LNCAP (cell line): ENCODE data around the gene GRHL3.

Source experiments
- TF ChIP-seq, protein P1 (sequence below): fragments of 450-650 bp; IDR thresholded peaks from 2 replicates; pipeline ENCODE4 v1.5.1; 2017; ENCODE audit warnings: mild to moderate bottlenecking

Gene GRHL3

DNA sequence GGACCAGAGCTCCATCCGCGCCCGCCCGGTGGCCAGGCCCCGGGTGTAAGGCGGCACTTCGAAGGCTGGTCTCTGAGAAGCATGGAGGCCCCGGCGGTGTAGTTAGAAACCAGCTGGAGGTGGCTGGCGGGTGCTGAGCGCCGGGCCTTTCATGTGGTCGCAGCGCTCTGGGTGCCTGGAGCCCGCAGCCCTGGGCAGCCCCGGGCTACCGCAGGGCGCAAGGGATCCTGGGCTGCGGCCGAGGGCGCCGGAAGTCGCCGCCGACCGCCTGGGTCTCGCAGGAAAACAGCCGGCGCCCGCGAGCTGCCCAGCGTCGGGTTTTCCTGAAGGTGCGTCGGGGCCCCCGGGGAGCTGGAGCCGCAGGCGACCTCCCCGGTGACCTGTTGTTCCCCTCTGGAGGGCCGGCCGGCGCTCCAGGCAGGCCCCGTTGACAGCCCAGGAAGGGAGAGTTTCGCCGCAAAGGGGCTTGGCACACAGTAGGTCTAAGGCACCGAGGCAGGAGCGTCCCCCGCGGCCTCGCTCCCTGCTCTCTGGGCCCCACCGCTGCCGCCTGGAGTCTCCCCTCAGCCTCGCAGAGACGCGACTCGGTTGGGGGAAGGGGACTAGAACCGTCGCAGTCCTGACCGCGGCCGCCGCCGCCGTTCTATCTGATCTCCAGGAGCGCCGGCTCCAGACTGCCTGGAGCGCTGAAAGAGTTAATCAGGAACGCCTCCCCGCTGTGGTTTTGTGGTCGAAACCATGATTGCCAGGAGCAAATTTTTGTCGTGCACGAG lies 2.7 kb downstream of the GRHL3 start:
- TF ChIP-seq, protein P1, sequence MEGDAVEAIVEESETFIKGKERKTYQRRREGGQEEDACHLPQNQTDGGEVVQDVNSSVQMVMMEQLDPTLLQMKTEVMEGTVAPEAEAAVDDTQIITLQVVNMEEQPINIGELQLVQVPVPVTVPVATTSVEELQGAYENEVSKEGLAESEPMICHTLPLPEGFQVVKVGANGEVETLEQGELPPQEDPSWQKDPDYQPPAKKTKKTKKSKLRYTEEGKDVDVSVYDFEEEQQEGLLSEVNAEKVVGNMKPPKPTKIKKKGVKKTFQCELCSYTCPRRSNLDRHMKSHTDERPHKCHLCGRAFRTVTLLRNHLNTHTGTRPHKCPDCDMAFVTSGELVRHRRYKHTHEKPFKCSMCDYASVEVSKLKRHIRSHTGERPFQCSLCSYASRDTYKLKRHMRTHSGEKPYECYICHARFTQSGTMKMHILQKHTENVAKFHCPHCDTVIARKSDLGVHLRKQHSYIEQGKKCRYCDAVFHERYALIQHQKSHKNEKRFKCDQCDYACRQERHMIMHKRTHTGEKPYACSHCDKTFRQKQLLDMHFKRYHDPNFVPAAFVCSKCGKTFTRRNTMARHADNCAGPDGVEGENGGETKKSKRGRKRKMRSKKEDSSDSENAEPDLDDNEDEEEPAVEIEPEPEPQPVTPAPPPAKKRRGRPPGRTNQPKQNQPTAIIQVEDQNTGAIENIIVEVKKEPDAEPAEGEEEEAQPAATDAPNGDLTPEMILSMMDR: no peak

DNA sequence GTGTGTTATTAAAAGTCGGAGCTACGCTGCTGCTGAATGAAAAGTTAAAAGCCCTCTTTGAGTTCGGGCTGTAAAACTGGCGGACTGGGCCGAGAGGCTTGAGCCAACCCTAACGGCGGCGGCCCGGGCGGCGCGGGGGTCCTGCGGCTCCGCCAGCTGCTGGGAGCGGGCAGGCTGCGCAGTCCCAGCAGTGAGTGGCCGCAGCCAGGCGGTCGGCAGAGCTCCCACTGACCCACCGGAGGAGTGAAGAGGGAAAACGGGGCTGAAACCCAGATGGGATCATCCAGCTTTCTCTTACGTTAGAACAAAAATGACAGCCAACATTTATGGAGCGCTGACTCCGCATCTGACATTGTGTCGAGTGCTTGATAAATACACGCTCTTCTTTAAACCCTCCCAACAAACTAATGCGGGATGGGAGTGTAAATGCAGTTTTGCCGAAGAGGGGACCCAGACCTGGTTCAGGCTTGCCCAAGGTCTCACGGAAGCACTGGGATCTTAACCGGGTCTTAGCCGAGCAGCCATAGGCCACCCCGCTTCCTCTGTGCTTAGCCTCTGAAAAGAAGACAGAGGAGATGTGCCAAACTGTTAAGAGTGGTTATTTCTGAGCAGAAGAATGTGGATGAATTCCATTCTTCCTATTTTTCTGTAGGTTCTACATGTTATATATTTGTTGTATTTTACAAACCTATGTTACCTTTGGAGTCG lies 3.5 kb downstream of the GRHL3 start:
- TF ChIP-seq, protein P1: no peak

DNA sequence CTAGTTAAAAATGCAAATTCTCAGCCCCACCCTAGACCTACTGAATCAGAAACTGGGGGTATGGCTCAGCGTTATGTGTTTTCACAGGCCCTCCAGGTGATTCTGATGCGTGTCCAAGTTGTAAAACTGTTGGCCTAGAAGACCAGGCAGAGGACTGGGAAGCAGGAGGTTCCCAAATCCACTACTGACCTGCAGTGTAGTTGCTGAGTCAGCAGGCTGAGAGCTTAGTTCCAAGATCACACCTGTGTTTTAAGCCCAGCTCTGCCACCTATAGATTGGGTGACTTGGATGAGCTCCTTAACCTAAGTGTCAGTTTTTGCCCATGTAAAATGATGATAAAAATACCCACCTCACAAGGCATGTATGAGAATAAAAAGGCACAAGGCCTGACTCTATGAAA lies 4.1 kb downstream of the GRHL3 start:
- TF ChIP-seq, protein P1: no peak

DNA sequence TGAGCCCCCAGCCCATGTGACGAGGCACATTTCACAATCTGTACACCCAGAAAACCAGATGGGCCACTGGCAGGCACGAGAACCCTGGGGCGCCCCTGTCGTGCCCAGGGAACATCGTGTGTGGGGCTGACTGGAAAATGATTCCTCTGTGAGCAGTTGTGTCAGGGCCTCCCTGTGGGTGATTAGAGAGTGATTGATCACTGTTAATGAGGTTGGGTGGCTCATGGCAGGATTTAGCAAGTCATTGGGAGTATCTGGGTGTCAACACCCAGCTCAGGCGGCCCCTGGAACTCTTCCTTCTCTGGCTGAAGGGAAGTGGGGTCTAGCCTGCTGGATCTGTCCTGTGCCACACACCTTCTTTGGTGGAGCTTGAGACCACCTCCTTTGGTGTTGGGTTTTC lies 5.7 kb downstream of the GRHL3 start:
- TF ChIP-seq, protein P1: no peak

DNA sequence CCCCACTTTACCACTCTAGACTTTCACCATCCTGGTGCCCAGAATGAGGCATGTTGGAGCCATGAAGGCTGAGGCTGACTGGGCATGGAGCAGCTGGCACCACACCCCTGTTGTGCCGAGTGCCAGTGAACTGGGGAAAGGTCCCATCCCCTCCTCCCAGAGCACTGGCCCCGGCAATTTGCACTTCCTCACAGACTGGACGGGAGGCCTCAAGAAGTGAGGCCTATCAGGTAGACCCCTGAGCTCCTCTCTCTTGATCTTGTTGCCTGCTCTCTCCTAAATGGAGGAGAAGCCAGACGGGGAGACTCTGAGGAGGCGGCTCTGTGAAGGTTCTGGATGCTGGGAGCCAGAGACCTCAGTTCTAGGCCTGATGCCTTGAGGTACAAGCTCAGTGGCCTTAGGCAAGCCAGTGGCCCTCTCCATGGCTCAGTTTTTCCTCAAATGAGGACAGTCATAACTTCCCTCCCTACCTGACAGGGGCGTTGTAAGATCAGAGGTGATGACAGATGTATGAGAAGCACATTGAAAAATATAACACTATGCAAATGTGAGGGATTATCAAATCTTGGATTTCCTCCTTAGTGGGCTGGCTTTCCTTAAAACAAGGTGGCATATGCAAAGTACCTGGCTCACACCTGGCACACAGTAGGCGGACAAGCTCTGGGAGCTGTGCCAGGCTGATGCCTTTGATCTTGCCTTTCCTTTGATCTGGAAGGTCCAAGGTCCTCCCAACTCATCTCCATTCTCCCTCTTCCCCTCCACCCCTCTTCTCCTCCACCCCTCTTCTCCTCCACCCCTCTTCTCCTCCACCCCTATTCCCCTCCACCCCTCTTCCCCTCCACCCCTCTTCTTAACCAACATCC lies 6.7 kb downstream of the GRHL3 start:
- TF ChIP-seq, protein P1: no peak

DNA sequence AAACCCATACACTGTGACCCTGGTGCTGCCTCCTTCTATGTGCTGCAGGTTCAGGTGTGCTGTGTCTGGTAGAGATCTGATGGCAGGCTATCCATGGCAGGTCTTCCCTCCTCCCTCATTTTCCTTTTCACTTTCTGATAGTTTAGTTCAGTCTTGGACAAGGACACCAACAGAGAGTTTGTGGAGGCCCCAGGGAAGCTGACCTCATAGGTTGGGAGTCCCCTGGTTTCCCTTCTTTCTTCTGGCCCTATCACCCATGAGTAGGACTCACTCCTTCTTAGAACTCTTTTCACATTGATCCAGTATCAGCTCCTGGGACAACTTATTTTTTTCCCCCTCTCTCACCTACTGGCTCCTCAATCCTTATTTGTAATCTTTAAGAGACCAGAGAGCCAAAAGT lies 8.3 kb downstream of the GRHL3 start:
- TF ChIP-seq, protein P1: no peak

DNA sequence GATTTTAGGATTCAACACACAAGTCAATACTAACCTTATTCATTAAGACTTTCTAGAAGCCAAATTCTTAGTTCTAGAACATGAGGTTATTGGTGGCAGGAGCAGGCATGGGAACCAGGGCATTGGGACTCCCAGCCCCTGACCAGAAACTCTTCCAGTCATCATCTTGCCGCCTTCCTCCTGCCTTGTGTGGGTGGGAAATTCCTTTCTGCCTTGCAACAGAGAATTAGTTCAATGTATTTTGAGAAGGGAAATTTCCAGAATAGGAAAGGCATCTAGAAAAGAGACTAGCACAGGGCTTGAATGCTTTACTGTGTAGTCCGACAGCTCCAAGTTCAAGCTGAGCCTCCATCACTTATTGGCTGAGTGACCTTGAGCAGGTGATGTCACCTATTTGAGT lies 8.7 kb downstream of the GRHL3 start:
- TF ChIP-seq, protein P1: no peak
